IMR-90 (cell line): ENCODE results near the gene TENM4. TPM values are rescaled to one million over a fixed set of nuclear protein-coding genes. Genes with fewer than 3 reads are reported as not detected.
A peak's percentile ranks its signal among the peaks of the same experiment; 100 is the strongest.

ENCODE experiments used
- ATAC-seq: fragments of 200-7000 bp; cut with Tn5 transposase; 2 replicates; pipeline ENCODE4 v1.9.1; 2020; ENCODE audit warnings: low read depth, mild to moderate bottlenecking, moderate library complexity
- BruUV-seq: library from RNA; stranded (reverse); fragments of 400-500 nt; replicated peaks from 2 replicates; lab custom pipeline; 2021; lab: Mats Ljungman, UMichigan
- CTCF ChIA-PET: fragments of 300-600 bp; formaldehyde crosslinking; extraction: SDS; loops from one replicate; lab custom pipeline; 2021; ENCODE audit warnings: antibody characterized with exemption; lab: Yijun Ruan, JAX
- POLR2A ChIA-PET: fragments of 300-600 bp; sonication (Branson Sonifier 250); formaldehyde crosslinking; loops from one replicate; lab custom pipeline; 2022; ENCODE audit warnings: antibody characterized with exemption; ENCODE audit not compliant: unreplicated experiment; lab: Charles Lee
- DNase-seq: peaks from one replicate; pipeline ENCODE4 v3.0.0; 2013
- H2AFZ ChIP-seq: replicated peaks from 2 replicates; pipeline ENCODE3; 2013; ENCODE audit warnings: low read length, mild to moderate bottlenecking; ENCODE audit not compliant: poor library complexity
- H2AK5ac ChIP-seq: 2 replicates; pipeline ENCODE4 v1.6.1; 2013; ENCODE audit warnings: low read depth, low read length, inconsistent platforms
- H2AK9ac ChIP-seq: replicated peaks from 2 replicates; pipeline ENCODE3; 2013; ENCODE audit warnings: mild to moderate bottlenecking, low read depth, low read length, moderate library complexity; ENCODE audit not compliant: poor library complexity
- H2BK120ac ChIP-seq: 2 replicates; pipeline ENCODE4 v1.6.1; 2013; ENCODE audit warnings: low read depth, low read length, inconsistent platforms
- H2BK15ac ChIP-seq: 3 replicates; pipeline ENCODE4 v1.6.1; 2013; ENCODE audit warnings: low read depth, low read length, inconsistent platforms
- H2BK20ac ChIP-seq: 2 replicates; pipeline ENCODE4 v1.6.1; 2013; ENCODE audit warnings: low read depth, mild to moderate bottlenecking, inconsistent platforms, low read length, moderate library complexity
- H2BK5ac ChIP-seq: 2 replicates; pipeline ENCODE4 v1.6.1; 2013; ENCODE audit warnings: mild to moderate bottlenecking, low read depth, low read length, inconsistent platforms; ENCODE audit not compliant: poor library complexity, severe bottlenecking
- H3K14ac ChIP-seq: replicated peaks from 2 replicates; pipeline ENCODE4 v1.6.1; 2013; ENCODE audit warnings: low read depth, low read length, inconsistent platforms
- H3K18ac ChIP-seq: 2 replicates; pipeline ENCODE4 v1.6.1; 2013; ENCODE audit warnings: low read depth, low read length, control low read depth
- H3K23ac ChIP-seq: 2 replicates; pipeline ENCODE4 v1.6.1; 2013; ENCODE audit warnings: low read depth, low read length, inconsistent platforms
- H3K27ac ChIP-seq: 2 replicates; pipeline ENCODE4 v1.5.1; 2013; ENCODE audit warnings: mild to moderate bottlenecking, control low read depth, low read length; ENCODE audit not compliant: insufficient read depth
- H3K27me3 ChIP-seq: 2 replicates; pipeline ENCODE4 v1.6.1; 2013; ENCODE audit warnings: low read length; ENCODE audit not compliant: control insufficient read depth, insufficient read depth
- H3K36me3 ChIP-seq: 2 replicates; pipeline ENCODE4 v1.6.1; 2013; ENCODE audit warnings: low read length, mixed read lengths; ENCODE audit not compliant: control insufficient read depth, insufficient read depth
- H3K4ac ChIP-seq: 2 replicates; pipeline ENCODE4 v1.6.1; 2013; ENCODE audit warnings: low read depth, low read length, inconsistent platforms
- H3K4me1 ChIP-seq: 2 replicates; pipeline ENCODE4 v1.6.1; 2013; ENCODE audit warnings: low read length, mixed read lengths; ENCODE audit not compliant: control insufficient read depth, insufficient read depth
- H3K4me2 ChIP-seq: 2 replicates; pipeline ENCODE4 v1.6.1; 2013; ENCODE audit warnings: low read depth, mild to moderate bottlenecking, control low read depth, low read length, moderate library complexity
- H3K4me3 ChIP-seq: 2 replicates; pipeline ENCODE4 v1.5.1; 2013; ENCODE audit warnings: low read depth, mild to moderate bottlenecking, control low read depth, low read length, moderate library complexity; ENCODE audit not compliant: insufficient read depth
- H3K56ac ChIP-seq: 2 replicates; pipeline ENCODE4 v1.6.1; 2013; ENCODE audit warnings: low read length, inconsistent platforms; ENCODE audit not compliant: insufficient read depth; ENCODE audit errors: extremely low read depth
- H3K79me1 ChIP-seq, 2 experiments: 2 replicates each; pipeline ENCODE4 v1.6.1; 2013; ENCODE audit warnings: low read length in 2 of 2, inconsistent platforms in 1 of 2, low read depth in 1 of 2
- H3K9ac ChIP-seq: 2 replicates; pipeline ENCODE4 v1.6.1; 2013; ENCODE audit warnings: low read depth, low read length, control low read depth
- H3K9me1 ChIP-seq: 2 replicates; pipeline ENCODE4 v1.6.1; 2013; ENCODE audit warnings: low read length, inconsistent platforms; ENCODE audit not compliant: insufficient read depth
- H3K9me3 ChIP-seq: 2 replicates; pipeline ENCODE4 v1.6.1; 2013; ENCODE audit warnings: low read length; ENCODE audit not compliant: control insufficient read depth, insufficient read depth
- H4K20me1 ChIP-seq: 2 replicates; pipeline ENCODE4 v1.6.1; 2013; ENCODE audit warnings: low read length, inconsistent platforms; ENCODE audit not compliant: insufficient read depth
- H4K5ac ChIP-seq: 2 replicates; pipeline ENCODE4 v1.6.1; 2013; ENCODE audit warnings: mild to moderate bottlenecking, low read depth, low read length, control low read depth
- H4K8ac ChIP-seq, 2 experiments: 2 replicates each; pipeline ENCODE4 v1.6.1; 2013; ENCODE audit warnings: low read depth in 2 of 2, low read length in 2 of 2, control low read depth in 1 of 2, inconsistent platforms in 1 of 2
- H4K91ac ChIP-seq: 2 replicates; pipeline ENCODE4 v1.6.1; 2013; ENCODE audit warnings: low read depth, low read length, inconsistent platforms; ENCODE audit not compliant: insufficient read depth
- BHLHE40 ChIP-seq: fragments of 150-350 bp; IDR thresholded peaks from 2 replicates; pipeline ENCODE4 v1.6.1; 2016; ENCODE audit warnings: mild to moderate bottlenecking, low read depth, low read length
- MAFK ChIP-seq: IDR thresholded peaks from 2 replicates; pipeline ENCODE4 v1.6.1; 2012; ENCODE audit warnings: low read depth, low read length, improper control_type of control experiment
- WGBS, 2 experiments: methylation state at CpG; one replicate each; pipeline versions ENCODE4 v1.1.5 to v1.1.7; 2013; ENCODE audit warnings: missing lambda C conversion rate in 2 of 2; ENCODE audit not compliant: insufficient read length in 1 of 2; ENCODE audit errors: extremely low coverage in 2 of 2; 5-methylcytosine and 5-hydroxymethylcytosine counted together
- dilution Hi-C: fragments of 300-500 bp; cut with HindIII; formaldehyde crosslinking; loops from one replicate; pipeline ENCODE4 v1.14.3; 2018; ENCODE audit warnings: low sequenced_read_pairs; ENCODE audit not compliant: unreplicated experiment
- in situ Hi-C: fragments of 300-500 bp; cut with MboI; formaldehyde crosslinking; loops from 3 replicates; pipeline ENCODE4 v1.14.3; 2019; ENCODE audit warnings: low sequenced_read_pairs, inconsistent platforms, mixed read lengths
- intact Hi-C: fragments of 100-400 bp; cut with micrococcal nuclease; formaldehyde crosslinking; loops from 2 replicates; pipeline ENCODE4 v1.10.0; 2022
- polyA plus RNA-seq, 3 experiments: library from polyadenylated mRNA; depleted of rRNA; stranded (reverse); fragments of >200 nt; gene quantifications; 2 replicates each; pipeline ENCODE4 v1.2.3, GENCODE V29; 2012; ENCODE audit warnings: low replicate concordance in 1 of 3
- total RNA-seq: library from RNA; depleted of rRNA; stranded (reverse); fragments of >200 nt; gene quantifications from 2 replicates; pipeline ENCODE4 v1.2.3, GENCODE V29; 2012

The TENM4 gene
- total and polyA plus RNA-seq, 2 of the 4 experiments (the other 2 are of a cell fraction) = 7.4 to 9.0 TPM

- ChIA-PET CTCF (no interaction called here), POLR2A (no interaction called here)
- intact Hi-C loops = no loop called here
- in situ Hi-C loops = no loop called here
- no peak overlapping the region for H2BK120ac ChIP-seq
- H2BK5ac ChIP-seq = no peak overlapping the region
- H4K91ac ChIP-seq = no peak overlapping the region
- H3K36me3 ChIP-seq = peaks cover 6% of the 10 kb centered on the region; the same call in 1 of the 2 replicates
- H3K9me1 ChIP-seq = peaks cover 3% of the 10 kb centered on the region; the same call in 1 of the 2 replicates
- H3K14ac ChIP-seq = no peak overlapping the region
- H4K8ac ChIP-seq = no peak overlapping the region
- H2BK20ac ChIP-seq = no peak overlapping the region
- no peaks in the 10 kb centered on the region for H4K20me1 ChIP-seq
- no peak overlapping the region for H4K5ac ChIP-seq
- TF ChIP-seq BHLHE40 (no peak), MAFK (peak; percentile 97)
- dilution Hi-C loops = no loop called here
- H2AFZ ChIP-seq = no peak overlapping the region
- no peaks in the 10 kb centered on the region for H3K9me3 ChIP-seq
- no peak overlapping the region for H3K9ac ChIP-seq
- H3K27ac ChIP-seq = no peak overlapping the region
- H3K4me1 ChIP-seq = peaks cover 4% of the 10 kb centered on the region; the same call in 1 of the 2 replicates
- H2AK5ac ChIP-seq = no peak overlapping the region
- H2BK15ac ChIP-seq = no peak overlapping the region
- no peak overlapping the region for H3K4me3 ChIP-seq
- DNase-seq = no peak
- no peak overlapping the region for H3K18ac ChIP-seq
- H3K79me1 ChIP-seq = no peaks in the 10 kb centered on the region
- BruUV-seq = no TSS peak
- no peak overlapping the region for H3K4me2 ChIP-seq
- no peak overlapping the region for H3K56ac ChIP-seq
- no peaks in the 10 kb centered on the region for H3K27me3 ChIP-seq
- no peak for ATAC-seq
- H3K23ac ChIP-seq = no peak overlapping the region
- no CpG with 5 or more reads among the region's 3 CpGs for WGBS, 2 experiments
- no peak overlapping the region for H2AK9ac ChIP-seq
- H3K4ac ChIP-seq = no peak overlapping the region
These were observed 729.1 kb downstream of the TENM4 start for GRCh38 chr11:78711735-78712134.
